ENCODE results near the gene RNF2.

RNF2 gene

GRCh38 chr1:185069202-185069772 lies 23.9 kb downstream of the RNF2 start:
- H3K4me2 ChIP-seq (ENCODE audit: low read length): no peak overlapping the region
- H3K9me3 ChIP-seq (replicated peaks; ENCODE audit: low read length): no peaks in the 10 kb centered on the region
- H3K36me3 ChIP-seq (ENCODE audit: insufficient read depth, low read length): no peaks in the 10 kb centered on the region
- no peak overlapping the region for H3K4me3 ChIP-seq (ENCODE audit: low read length)
- H3K4me1 ChIP-seq (ENCODE audit: control insufficient read depth, insufficient read depth, low read length): peaks cover 3% of the 10 kb centered on the region
- no peaks in the 10 kb centered on the region for H3K27me3 ChIP-seq (ENCODE audit: control insufficient read depth, insufficient read depth, low read length)
- H3K9ac ChIP-seq (ENCODE audit: low read depth, low read length): no peak overlapping the region

GRCh38 chr1:185070051-185070450 lies 24.7 kb downstream of the RNF2 start:
- Histone ChIP-seq H3K4me2 (ENCODE audit: low read length) (no peak overlapping the region), H3K36me3 (ENCODE audit: insufficient read depth, low read length) (no peaks in the 10 kb centered on the region), H3K9me3 (replicated peaks; ENCODE audit: low read length) (no peaks in the 10 kb centered on the region), H3K9ac (ENCODE audit: low read depth, low read length) (no peak overlapping the region), H3K4me1 (ENCODE audit: control insufficient read depth, insufficient read depth, low read length) (peaks cover 7% of the 10 kb centered on the region), H3K4me3 (ENCODE audit: low read length) (no peak overlapping the region), H3K27me3 (ENCODE audit: control insufficient read depth, insufficient read depth, low read length) (no peaks in the 10 kb centered on the region)

GRCh38 chr1:185073725-185074124 lies 28.4 kb downstream of the RNF2 start:
- no peaks in the 10 kb centered on the region for H3K9me3 ChIP-seq (replicated peaks; ENCODE audit: low read length)
- H3K4me3 ChIP-seq (ENCODE audit: low read length): no peak overlapping the region
- H3K9ac ChIP-seq (ENCODE audit: low read depth, low read length): no peak overlapping the region
- peaks cover 7% of the 10 kb centered on the region for H3K4me1 ChIP-seq (ENCODE audit: control insufficient read depth, insufficient read depth, low read length)
- H3K36me3 ChIP-seq (ENCODE audit: insufficient read depth, low read length): no peaks in the 10 kb centered on the region
- no peaks in the 10 kb centered on the region for H3K27me3 ChIP-seq (ENCODE audit: control insufficient read depth, insufficient read depth, low read length)
- H3K4me2 ChIP-seq (ENCODE audit: low read length): no peak overlapping the region

- no peaks in the 10 kb centered on the region for H3K36me3 ChIP-seq (ENCODE audit: insufficient read depth, low read length)
- H3K27me3 ChIP-seq (ENCODE audit: control insufficient read depth, insufficient read depth, low read length): no peaks in the 10 kb centered on the region
- H3K9me3 ChIP-seq (replicated peaks; ENCODE audit: low read length): no peaks in the 10 kb centered on the region
- peaks cover 7% of the 10 kb centered on the region for H3K4me1 ChIP-seq (ENCODE audit: control insufficient read depth, insufficient read depth, low read length)
- no peak overlapping the region for H3K9ac ChIP-seq (ENCODE audit: low read depth, low read length)
- H3K4me3 ChIP-seq (ENCODE audit: low read length): no peak overlapping the region
- no peak overlapping the region for H3K4me2 ChIP-seq (ENCODE audit: low read length)
These were observed 28.9 kb downstream of the RNF2 start for GRCh38 chr1:185074307-185074706.

- Histone ChIP-seq H3K4me2 (ENCODE audit: low read length) (no peak overlapping the region), H3K4me1 (ENCODE audit: control insufficient read depth, insufficient read depth, low read length) (peaks cover 7% of the 10 kb centered on the region), H3K9me3 (replicated peaks; ENCODE audit: low read length) (no peaks in the 10 kb centered on the region), H3K36me3 (ENCODE audit: insufficient read depth, low read length) (no peaks in the 10 kb centered on the region), H3K4me3 (ENCODE audit: low read length) (no peak overlapping the region), H3K9ac (ENCODE audit: low read depth, low read length) (no peak overlapping the region), H3K27me3 (ENCODE audit: control insufficient read depth, insufficient read depth, low read length) (no peaks in the 10 kb centered on the region)
These were observed 30.1 kb downstream of the RNF2 start for GRCh38 chr1:185075476-185075875.

GRCh38 chr1:185077374-185077773 lies 32.0 kb downstream of the RNF2 start:
- Histone ChIP-seq H3K4me1 (ENCODE audit: control insufficient read depth, insufficient read depth, low read length) (peaks cover 7% of the 10 kb centered on the region), H3K9me3 (replicated peaks; ENCODE audit: low read length) (no peaks in the 10 kb centered on the region), H3K9ac (ENCODE audit: low read depth, low read length) (no peak overlapping the region), H3K27me3 (ENCODE audit: control insufficient read depth, insufficient read depth, low read length) (no peaks in the 10 kb centered on the region), H3K4me3 (ENCODE audit: low read length) (no peak overlapping the region), H3K4me2 (ENCODE audit: low read length) (no peak overlapping the region), H3K36me3 (ENCODE audit: insufficient read depth, low read length) (no peaks in the 10 kb centered on the region)

GRCh38 chr1:185080422-185080821 lies 35.1 kb downstream of the RNF2 start:
- Histone ChIP-seq H3K36me3 (ENCODE audit: insufficient read depth, low read length) (no peaks in the 10 kb centered on the region), H3K27me3 (ENCODE audit: control insufficient read depth, insufficient read depth, low read length) (no peaks in the 10 kb centered on the region), H3K4me1 (ENCODE audit: control insufficient read depth, insufficient read depth, low read length) (no peaks in the 10 kb centered on the region), H3K4me3 (ENCODE audit: low read length) (no peak overlapping the region), H3K9ac (ENCODE audit: low read depth, low read length) (no peak overlapping the region), H3K9me3 (replicated peaks; ENCODE audit: low read length) (no peaks in the 10 kb centered on the region), H3K4me2 (ENCODE audit: low read length) (no peak overlapping the region)

- H3K4me2 ChIP-seq (ENCODE audit: low read length): no peak overlapping the region
- no peaks in the 10 kb centered on the region for H3K36me3 ChIP-seq (ENCODE audit: insufficient read depth, low read length)
- H3K9me3 ChIP-seq (replicated peaks; ENCODE audit: low read length): no peaks in the 10 kb centered on the region
- no peaks in the 10 kb centered on the region for H3K27me3 ChIP-seq (ENCODE audit: control insufficient read depth, insufficient read depth, low read length)
- no peak overlapping the region for H3K9ac ChIP-seq (ENCODE audit: low read depth, low read length)
- H3K4me1 ChIP-seq (ENCODE audit: control insufficient read depth, insufficient read depth, low read length): no peaks in the 10 kb centered on the region
- no peak overlapping the region for H3K4me3 ChIP-seq (ENCODE audit: low read length)
These were observed 38.5 kb downstream of the RNF2 start for GRCh38 chr1:185083818-185084217.

- H3K36me3 ChIP-seq (ENCODE audit: insufficient read depth, low read length): no peaks in the 10 kb centered on the region
- H3K4me3 ChIP-seq (ENCODE audit: low read length): no peak overlapping the region
- H3K9me3 ChIP-seq (replicated peaks; ENCODE audit: low read length): no peaks in the 10 kb centered on the region
- no peaks in the 10 kb centered on the region for H3K4me1 ChIP-seq (ENCODE audit: control insufficient read depth, insufficient read depth, low read length)
- no peak overlapping the region for H3K4me2 ChIP-seq (ENCODE audit: low read length)
- no peak overlapping the region for H3K9ac ChIP-seq (ENCODE audit: low read depth, low read length)
- no peaks in the 10 kb centered on the region for H3K27me3 ChIP-seq (ENCODE audit: control insufficient read depth, insufficient read depth, low read length)
These were observed 41.7 kb downstream of the RNF2 start for GRCh38 chr1:185087101-185087500.

- no peaks in the 10 kb centered on the region for H3K27me3 ChIP-seq (ENCODE audit: control insufficient read depth, insufficient read depth, low read length)
- no peaks in the 10 kb centered on the region for H3K9me3 ChIP-seq (replicated peaks; ENCODE audit: low read length)
- no peak overlapping the region for H3K4me2 ChIP-seq (ENCODE audit: low read length)
- H3K9ac ChIP-seq (ENCODE audit: low read depth, low read length): no peak overlapping the region
- H3K4me3 ChIP-seq (ENCODE audit: low read length): no peak overlapping the region
- no peaks in the 10 kb centered on the region for H3K4me1 ChIP-seq (ENCODE audit: control insufficient read depth, insufficient read depth, low read length)
- no peaks in the 10 kb centered on the region for H3K36me3 ChIP-seq (ENCODE audit: insufficient read depth, low read length)
These were observed 42.4 kb downstream of the RNF2 start for GRCh38 chr1:185087746-185088145.

- Histone ChIP-seq H3K9me3 (replicated peaks; ENCODE audit: low read length) (no peaks in the 10 kb centered on the region), H3K36me3 (ENCODE audit: insufficient read depth, low read length) (peaks cover 8% of the 10 kb centered on the region), H3K4me3 (ENCODE audit: low read length) (no peak overlapping the region), H3K4me1 (ENCODE audit: control insufficient read depth, insufficient read depth, low read length) (peaks cover 3% of the 10 kb centered on the region), H3K4me2 (ENCODE audit: low read length) (no peak overlapping the region), H3K9ac (ENCODE audit: low read depth, low read length) (no peak overlapping the region), H3K27me3 (ENCODE audit: control insufficient read depth, insufficient read depth, low read length) (no peaks in the 10 kb centered on the region)
These were observed 46.1 kb downstream of the RNF2 start for GRCh38 chr1:185091480-185091879.

- Histone ChIP-seq H3K4me2 (ENCODE audit: low read length) (no peak overlapping the region), H3K27me3 (ENCODE audit: control insufficient read depth, insufficient read depth, low read length) (no peaks in the 10 kb centered on the region), H3K36me3 (ENCODE audit: insufficient read depth, low read length) (peaks cover 12% of the 10 kb centered on the region), H3K9ac (ENCODE audit: low read depth, low read length) (no peak overlapping the region), H3K4me3 (ENCODE audit: low read length) (no peak overlapping the region), H3K4me1 (ENCODE audit: control insufficient read depth, insufficient read depth, low read length) (peaks cover 3% of the 10 kb centered on the region), H3K9me3 (replicated peaks; ENCODE audit: low read length) (no peaks in the 10 kb centered on the region)
These were observed 49.4 kb downstream of the RNF2 start for GRCh38 chr1:185094761-185095160.
